Inferior parietal cortex (tissue), 1 donor: ENCODE measurements around the gene CTSV.
"Not testable (repeated sequence)": the region's sequence is repeated elsewhere in the genome, so short reads cannot be mapped to it uniquely, and the experiment has no call there.

ENCODE experiments used
- DNase-seq: peaks from one replicate; pipeline ENCODE4 v3.0.0-alpha.2; 2016; ENCODE audit errors: extremely low spot score

CTSV gene

DNA sequence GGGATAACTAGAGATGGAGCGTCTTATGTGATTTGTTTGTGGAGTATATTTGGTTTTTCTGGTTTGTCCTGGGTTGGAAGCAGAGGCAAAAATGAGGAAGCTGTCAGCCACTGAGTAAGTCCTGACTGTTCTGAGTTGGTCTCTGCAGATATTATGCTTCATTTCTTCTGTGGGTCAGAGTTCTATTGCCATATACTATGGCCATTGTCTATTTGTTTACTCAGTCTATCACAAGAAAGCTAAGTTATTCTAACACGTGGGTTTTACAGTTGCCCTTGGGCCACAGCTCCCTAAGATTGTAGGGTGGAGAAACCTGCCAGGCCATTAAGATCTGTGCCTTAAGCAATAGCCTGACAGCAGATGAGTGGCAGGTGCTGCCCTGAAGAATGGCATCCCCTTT, 3.0 kb upstream of the CTSV start:
- DNase-seq = no peak

DNA sequence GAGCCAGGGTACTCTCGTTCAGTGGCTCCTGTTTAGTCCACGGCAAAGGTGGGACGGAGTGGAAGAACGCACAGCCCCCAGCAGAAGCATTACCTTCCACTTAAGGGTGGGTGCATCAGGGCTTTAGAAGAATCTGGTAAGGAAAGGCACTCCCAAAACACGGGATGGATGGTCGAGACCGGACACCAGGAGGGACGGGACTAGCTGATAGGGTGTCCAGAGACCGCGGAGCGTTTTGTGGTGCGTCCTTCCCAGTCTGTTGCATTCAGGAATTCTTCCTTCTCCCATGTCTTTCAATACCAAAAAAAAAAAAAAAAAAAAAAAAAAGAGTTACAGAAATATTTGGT, 545 bp upstream of the CTSV start:
- DNase-seq = no peak

DNA sequence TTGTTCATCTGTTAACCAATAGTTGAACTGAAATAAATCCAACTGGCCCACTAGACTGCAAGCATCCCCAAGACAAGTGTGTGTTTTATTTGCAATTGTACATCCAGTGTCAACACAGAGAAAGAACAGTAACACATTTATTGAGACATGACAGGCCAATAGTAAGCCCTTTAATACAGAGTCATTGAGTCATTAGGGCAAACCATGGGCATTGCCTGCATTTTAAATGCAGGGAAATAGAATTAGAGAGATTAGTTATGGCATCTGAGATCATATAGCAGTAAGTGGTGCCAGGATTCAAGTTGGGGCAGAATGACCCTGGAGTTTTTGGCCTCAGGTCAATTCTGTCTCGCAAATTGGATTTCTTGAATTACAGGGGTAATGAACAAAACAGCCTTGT, 15.4 kb downstream of the CTSV start:
- not testable (repeated sequence) for DNase-seq

DNA sequence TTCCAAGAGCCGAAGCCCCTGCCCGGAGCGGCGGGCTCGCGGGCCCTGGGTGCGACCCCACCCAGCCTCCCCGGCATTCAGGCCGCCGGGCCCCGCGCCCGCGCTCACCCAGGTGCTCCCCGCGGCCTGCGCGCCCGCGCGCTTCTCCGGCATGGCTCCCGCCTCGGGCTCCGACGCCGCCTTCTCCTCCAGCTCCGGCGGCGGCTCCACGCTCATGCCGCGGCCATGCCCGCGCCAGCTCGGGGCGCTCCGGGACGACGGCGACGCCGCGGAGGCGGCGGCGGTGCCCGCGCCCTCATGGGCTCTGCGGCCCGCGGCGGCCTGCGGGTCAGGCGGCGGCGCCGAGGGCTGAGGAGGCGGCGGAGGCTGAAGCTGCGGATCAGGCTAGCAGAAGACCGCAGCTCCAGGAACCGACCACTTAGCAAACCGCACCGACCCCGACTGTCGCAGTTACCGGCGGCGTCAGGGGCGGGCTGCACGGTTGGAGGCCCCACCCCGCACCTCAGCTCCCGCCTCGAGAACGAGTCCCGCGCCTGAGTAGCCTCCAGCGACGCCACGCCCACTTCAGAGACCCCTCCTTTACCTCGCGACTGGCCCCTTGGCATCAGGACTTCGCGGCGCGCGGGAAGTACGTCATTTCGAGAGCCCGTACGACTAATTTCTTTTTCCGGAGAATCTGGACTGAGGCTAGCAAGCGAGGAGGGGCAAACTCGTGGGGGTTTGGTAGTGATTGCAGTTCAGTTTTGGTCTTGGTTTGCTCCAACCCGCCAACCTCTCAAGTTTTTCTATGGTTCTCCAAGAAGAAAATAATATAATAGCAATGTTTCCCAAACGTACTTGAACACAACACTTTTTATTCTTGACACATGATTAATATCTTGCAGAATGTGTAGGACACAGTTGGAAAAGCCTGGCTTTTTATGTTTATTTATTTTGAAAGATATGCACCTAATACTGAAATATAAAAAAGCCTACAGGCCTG, 25.5 kb downstream of the CTSV start:
- peak; percentile 68 for DNase-seq

DNA sequence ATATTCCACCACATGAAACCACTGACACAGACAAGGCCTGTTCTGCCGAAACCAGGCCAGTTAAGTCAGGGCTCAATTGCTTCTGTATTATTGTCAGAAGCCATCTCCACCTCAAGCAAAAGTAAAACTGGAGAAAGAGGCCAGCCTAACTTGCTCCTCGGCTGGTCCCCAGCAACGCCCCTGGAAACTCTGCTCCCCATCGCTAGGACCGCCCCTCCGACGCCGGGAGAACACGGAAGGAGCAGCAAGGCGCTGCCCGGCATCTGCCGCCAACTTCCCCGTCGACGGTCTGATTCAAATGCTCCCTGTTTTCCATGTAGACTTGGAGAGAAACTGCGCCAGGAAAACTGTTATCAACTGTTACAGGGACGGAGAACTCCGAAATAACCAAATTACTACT, 26.3 kb downstream of the CTSV start:
- DNase-seq = peak; percentile 3

DNA sequence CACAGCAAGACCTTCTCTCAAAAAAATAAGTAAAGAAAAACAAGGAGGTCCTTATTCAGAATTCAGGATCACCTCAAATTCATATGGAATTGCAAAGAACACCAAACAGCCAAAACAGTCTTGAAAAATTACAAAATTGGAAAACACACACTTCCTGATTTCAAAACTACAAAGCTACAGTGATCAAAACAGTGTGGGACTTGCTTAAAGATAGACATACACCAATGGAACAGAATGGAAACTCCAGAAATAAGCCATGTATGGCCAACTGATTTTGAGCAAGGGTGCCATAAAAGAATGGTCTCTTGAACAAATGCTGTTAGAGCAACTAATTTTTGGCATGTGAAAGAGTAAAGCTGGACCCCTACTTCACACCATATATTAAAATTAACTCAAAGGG, 36.7 kb downstream of the CTSV start:
- DNase-seq = not testable (repeated sequence)

DNA sequence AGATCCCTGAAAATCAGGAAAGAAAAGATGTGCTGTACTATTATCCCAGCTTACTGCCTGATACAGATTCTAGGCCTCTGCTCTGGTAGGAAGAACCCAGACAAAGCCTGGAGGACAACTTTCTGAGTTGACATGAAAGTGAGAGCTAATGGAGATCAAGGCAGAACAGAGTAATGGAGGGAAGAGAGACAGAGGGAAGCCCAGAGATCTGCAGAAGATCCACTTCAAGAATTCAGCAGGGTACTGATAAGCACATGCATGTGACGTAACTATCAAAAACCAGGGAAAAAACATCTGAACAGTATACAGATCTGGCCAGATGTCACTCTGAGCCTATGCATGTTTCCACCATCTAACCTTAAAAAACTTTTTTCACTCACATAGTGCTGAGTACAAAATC, 37.6 kb downstream of the CTSV start:
- not testable (repeated sequence) for DNase-seq

DNA sequence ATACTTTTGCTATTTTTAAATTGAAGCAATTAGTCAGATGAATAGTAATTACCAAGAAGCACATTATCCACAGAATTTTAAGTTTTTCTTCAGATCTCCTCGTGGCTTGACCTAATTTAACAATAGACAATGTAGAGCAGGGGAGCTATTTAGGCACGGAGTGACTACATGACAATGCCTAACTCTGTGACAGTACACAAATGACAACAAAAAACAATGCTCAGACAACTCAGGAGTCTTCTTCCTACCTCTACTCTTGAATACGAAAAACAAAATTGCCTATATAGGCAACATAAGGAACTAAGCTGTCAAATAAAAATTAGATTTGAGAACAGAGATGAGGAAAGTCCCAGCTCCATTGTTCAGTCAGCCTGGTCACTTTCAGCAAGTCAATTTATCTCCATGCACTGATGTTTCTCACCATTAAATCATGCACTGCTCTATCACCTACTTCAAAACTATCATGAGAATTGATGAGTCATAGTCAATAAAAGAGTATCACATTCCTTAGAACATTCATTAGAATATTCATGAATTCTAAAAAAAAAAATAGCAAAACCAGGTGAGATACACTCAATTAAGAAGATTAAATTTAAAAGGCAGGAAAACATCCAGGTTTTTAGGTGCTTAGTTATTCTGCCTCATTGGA, 38.7 kb downstream of the CTSV start:
- not testable (repeated sequence) for DNase-seq

DNA sequence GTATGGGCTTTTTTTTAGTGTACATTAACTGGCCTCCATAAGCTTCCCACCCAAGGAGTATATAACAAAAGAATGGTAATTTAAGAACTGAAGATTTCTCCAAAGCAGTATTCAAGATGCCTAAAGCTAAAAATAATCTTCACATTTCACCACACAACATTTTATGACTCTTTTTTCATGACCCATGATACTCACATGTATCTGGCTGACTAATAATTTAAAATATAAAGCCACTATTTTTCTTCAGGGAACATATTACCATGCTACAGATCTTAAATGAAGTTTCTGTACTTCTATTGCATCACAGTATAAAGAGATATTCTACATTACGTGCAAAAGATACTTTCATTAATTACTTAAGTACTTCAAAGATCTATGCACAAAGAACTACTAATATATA, 39.2 kb downstream of the CTSV start:
- not testable (repeated sequence) for DNase-seq

DNA sequence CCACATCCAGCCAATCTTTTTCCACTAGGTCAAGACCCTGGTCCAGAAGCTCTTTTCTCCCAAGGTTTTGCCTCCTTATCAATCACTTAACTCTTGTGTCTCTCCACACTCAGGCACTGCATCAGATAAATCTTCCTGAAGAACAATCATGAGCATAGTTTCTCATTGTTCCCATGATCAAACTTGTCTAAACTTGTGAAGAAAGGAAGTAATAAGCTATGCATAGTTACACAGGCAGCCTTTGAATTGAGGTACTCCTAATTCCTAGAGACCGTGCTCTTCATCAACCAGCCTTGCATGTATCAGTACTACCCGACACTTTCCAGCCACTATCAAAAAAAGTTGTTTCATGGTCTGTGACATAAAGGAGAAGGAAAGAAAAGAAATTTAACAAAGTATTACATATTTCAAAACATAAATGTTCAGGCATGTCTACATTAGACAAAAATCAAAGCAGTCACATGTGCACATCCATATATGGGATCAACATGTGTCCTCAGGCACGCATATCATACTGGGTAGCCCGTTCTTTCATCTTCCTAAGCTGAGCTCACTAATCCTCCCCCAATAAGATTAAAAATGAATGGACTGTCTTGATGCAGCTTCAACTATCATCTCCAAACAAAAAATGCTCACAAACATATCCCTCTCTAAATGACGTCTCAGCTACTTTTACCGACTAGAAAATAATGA, 41.8 kb downstream of the CTSV start:
- not testable (repeated sequence) for DNase-seq

DNA sequence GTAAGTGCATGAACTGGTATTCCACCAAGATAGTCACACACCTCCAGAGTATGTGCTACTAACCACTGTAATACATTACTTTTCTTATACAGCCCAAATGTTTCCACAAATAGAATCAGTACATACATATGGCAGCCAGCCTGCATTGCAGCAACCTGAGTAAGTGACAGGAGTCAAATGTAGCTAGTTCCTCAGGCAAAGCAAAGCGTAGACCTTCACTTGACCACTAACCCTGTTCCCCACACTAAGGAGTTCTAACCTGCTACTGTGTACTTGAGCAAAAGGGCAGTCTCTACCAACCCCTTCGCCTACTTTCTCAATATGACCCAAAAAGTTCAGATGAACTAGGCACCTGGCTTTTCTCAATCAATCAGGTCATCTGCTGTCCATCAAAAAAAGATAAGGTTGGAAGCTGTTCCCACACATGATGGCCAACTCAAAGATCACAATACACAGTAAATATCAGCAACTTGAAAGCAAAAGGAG, 44.4 kb downstream of the CTSV start:
- not testable (repeated sequence) for DNase-seq

DNA sequence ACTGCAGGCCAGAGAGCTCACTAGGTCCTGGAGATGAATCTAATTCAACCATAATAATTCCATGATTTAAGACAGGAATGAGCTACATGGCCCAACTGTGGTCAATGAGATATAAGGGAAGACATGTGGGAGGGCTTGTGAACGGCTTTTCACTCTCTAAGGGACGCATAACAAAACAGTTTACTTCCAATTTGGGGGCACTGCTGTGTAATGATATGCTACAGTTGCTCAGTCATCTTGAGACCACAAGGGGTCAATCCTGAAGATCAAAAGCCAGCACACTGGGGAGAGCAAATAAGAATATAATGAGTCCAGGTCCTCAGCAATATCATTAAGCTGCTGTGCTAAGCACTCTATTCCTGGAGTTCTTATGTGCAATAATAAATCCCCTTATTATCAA, 46.6 kb downstream of the CTSV start:
- not testable (repeated sequence) for DNase-seq

DNA sequence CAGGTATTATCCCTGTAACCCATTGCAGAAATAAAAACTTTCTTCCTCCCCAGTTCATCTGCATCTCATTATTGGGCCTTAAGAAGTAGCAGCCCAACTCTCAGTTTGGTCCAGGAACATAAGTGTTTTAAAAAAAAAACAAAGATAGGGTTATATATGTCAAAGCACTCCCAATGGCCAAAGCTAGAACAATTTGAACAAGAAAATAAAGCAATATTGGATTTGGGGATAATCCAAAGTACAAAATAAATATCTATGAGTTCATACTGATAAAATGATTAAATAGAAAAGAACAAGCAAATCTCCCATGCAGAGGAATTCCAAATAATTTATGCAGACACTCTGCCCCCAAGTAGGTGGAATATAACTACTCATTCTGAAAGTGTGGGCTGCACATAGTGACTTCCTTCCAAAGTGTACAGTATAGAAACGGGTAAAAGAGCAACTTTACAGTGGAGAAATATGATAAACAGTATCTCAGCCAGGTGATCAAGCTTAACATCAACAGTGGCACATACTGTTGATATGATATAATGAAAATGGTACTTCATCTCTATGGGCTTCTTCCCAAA, 49.1 kb downstream of the CTSV start:
- not testable (repeated sequence) for DNase-seq

DNA sequence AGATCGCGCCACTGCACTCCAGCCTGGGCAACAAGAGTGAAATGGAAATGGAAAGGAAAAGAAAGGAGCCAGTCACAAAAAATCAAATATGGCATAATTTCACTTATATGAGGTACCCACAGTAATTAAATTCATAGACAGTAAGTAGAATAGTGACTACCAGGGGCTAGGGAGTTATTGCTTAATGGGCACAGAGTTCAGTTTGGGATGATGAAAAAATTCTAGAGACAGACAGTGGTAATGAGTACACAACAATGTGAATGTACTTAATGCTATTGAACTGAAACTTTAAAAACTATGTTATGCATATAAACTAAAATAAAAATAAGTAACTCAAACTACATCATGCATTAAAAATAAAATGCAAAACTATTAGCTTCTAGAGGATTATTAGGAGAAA, 54.1 kb downstream of the CTSV start:
- not testable (repeated sequence) for DNase-seq

DNA sequence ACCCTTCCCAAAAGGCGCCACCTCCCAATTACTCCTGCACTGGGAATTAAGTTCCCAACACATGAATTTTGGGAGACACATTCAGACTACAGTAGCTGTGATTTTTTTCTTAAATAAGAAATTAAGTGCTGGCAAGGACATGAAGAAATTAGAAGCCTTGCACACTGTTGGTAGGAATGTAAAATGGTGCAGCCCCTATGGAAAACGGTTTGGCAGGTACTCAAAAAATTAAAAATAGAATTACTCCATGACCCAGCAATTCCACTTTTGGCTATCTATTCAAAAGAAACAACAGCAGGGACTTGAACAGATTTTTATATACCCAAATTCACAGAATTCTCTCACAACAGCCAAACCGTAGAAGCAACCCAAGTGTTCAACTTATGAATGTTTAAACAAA, 54.8 kb downstream of the CTSV start:
- DNase-seq = not testable (repeated sequence)

DNA sequence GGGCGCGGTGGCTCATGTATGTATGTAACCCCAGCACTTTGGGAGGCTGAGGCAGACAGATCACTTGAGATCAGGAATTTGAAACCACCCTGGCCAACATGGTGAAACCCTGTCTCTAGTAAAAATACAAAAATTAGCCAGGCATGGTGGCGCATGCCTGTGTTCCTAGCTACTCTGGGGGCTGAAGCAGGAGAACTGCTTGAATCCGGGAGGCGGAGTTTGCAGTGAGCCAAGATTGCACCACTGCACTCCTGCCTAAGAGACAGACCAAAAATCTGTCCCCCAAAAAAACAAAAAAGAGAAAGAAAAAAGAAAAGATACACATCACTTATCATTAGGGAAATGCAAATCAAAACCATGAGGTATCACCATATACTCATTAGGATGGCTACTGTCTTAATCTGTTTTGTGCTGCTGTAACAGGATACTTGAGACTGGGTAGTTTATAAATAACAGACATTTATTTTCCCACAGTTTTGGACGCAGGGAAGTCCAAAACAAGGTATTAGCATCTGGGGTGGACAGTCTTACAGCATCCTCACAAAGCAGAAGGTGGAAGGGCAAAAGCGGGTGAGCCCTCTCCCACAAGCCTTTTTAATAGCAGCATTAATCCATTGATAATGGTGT, 55.3 kb downstream of the CTSV start:
- DNase-seq = not testable (repeated sequence)
